Stimulated activated CD4-positive, alpha-beta T cell treated with anti-CD3 and anti-CD28 coated beads, TNF-alpha, amount 100 ng/mL, for 48 hours (primary cell): Measurements from ENCODE around the gene IQGAP1.
A peak's percentile ranks its signal among the peaks of the same experiment; 100 is the strongest.
"Not testable (repeated sequence)": the region's sequence is repeated elsewhere in the genome, so short reads cannot be mapped to it uniquely, and the experiment has no call there.

Experiments used
- DNase-seq, 3 donors: peaks; one replicate each; pipeline ENCODE4 v3.0.0-alpha.2; 2020; ENCODE audit warnings: low read depth in 3 of 3

IQGAP1 gene

DNA sequence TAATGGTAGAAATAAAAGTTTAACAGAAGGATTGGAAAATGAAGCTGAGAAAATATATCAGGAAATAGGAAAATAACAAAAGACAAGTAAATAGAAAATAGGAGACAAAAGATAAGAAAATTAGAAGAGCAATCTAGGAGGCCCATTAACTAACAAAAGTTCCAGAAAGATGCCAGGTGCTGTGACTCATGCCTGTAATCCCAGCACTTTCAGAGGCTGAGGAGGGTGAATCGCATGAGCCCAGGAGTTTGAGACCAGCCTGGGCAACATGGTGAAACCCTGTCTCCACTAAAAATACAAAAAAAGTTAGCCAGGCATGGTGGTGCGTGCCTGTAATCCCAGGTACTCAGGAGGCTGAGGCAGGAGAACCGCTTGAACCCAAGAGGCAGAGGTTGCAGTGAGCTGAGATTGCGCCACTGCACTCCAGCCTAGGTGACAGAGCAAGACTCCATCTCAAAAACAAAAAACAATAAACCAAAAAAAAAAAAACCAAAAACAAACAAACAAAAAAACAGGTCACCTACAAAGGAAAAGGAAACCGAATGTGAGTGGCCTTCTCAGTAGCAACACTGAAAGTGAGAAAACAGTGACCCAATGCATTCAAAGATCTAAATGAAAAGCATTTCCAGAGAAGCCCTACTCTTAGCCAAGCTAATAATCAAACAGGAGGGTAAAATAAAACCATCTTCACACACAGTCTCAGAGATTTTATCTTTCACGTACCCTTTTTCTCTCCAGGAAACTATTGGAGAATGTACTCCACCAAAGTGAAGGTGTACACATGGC lies 136.2 kb downstream of the IQGAP1 start:
- DNase-seq = not testable (repeated sequence)

- no peak for DNase-seq
Measured at GRCh38 chr15:90529011-90529370, 140.9 kb downstream of the IQGAP1 start.

DNA sequence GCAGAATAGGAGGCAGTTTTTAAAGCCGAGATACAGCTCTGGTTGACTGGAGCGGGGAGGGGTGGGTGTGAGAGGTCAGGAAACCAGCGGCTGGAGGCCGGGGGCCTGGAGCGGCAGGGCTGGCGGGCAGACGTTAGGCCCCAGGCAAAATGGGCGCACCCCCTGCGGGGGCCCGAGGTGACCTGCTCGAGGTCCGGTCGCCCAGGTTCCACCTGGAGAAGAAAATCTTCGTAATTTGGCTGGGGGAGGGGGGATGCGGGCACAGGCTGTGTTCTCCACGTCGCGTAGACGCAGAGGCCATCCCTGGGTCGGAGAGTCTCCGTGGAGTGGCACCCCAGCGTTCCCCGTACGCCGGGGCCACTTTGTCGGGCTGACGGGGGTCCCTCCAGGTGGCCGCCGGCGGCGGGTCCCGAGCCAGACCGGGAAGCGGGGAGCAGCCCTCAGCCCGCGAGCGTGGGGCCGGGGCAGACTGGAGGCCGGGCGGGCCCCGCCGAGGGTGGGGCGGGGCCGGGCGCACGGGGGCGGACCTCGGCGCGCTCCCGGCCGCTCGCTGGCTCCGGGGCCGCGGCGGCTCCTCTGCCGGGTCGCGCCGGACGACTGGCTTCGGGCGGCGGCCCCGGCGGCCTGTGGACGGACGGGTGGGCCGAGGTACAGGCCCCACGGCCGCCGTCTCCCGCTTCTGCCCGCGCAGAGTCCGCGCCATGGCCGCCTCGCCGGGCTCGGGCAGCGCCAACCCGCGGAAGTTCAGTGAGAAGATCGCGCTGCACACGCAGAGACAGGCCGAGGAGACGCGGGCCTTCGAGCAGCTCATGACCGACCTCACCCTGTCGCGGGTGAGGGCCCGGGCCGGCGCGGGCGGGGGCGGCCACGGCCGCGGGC lies 141.6 kb downstream of the IQGAP1 start, which contains the start of gene CRTC3:
Gene CRTC3, plus strand, starts transcription at position 553 of the 879 bp plus-strand sequence. Its CDS starts 149 bp downstream, at position 702.
- peak; percentile 20 to 54 (median 21) for DNase-seq

GRCh38 chr15:90530250-90531051 lies 142.4 kb downstream of the IQGAP1 start:
- peak in 1 of 3 donors; percentile 36 for DNase-seq

DNA sequence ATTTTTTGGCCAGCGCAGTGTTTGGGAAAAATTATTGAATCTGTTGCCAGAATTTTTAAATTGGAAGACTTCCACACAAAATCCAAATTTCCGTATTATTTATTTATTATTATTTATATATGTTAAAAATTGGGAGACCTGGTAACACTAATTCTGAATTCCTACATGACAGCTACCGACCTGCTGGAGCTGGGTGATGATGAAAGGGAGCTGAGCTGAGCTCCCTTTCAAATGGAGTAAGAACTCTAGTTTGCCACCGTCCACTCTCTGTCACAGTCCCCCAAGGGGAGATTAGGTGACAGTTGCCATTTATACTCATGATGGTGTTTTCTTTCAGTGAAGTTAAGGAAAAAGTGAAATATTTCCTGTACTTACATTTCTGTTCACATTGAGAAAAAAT lies 143.1 kb downstream of the IQGAP1 start:
- DNase-seq = no peak

GRCh38 chr15:90535254-90535653 lies 147.2 kb downstream of the IQGAP1 start:
- DNase-seq = no peak

DNA sequence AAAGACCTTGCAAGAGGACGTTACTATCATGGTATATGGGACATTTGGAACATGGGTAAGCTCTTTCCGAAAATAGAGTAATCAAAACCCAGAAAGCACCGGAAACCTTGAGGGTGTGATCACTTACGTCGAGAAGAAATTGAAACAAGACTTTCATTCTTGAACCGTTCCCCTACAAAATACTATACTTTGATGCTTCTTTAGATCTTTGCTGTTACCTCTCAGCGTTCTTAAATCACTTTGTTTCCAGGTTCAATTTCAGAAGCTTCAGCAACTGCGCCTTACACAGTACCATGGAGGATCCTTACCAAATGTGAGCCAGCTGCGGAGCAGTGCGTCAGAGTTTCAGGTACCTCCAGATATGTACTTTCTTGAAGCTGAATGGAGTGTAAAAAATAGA lies 151.7 kb downstream of the IQGAP1 start:
- peak in 1 of 3 donors; percentile 26 for DNase-seq

DNA sequence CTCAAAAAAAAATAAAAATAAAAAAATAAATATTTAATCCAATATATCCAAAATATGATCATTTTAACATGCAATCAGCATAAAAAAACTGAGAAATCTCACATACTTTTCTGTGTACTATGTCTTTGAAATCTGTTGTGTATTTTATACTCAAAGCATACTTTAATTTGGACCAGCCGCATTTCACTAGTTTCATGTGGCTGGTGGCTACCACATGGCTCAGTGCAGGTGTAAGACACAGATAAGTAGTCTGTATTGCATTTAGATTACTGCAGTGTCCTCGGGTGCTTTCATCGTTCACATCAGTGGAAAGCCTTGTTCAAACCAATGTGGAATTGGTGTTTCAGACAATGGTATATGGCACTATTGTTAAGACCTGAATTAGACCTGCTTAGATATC lies 152.7 kb downstream of the IQGAP1 start:
- no peak for DNase-seq

DNA sequence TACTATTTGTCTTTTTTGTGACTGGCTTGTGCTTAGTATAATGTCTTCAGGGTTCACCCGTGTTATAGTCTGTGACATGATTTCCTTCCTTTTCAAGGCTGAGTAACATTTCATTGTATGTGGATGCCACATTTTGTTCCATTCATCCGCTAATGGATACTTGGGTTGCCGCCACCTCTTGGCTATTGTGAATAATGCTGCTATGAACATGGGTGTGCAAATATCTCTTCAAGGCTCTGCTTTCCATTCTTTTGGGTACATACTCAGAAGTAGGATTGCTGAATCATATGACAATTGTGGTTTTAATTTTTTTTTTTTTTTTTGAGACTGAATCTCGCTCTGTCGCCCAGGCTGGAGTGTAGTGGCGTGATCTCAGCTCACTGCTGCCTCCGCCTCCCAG lies 157.1 kb downstream of the IQGAP1 start:
- DNase-seq = no peak

DNA sequence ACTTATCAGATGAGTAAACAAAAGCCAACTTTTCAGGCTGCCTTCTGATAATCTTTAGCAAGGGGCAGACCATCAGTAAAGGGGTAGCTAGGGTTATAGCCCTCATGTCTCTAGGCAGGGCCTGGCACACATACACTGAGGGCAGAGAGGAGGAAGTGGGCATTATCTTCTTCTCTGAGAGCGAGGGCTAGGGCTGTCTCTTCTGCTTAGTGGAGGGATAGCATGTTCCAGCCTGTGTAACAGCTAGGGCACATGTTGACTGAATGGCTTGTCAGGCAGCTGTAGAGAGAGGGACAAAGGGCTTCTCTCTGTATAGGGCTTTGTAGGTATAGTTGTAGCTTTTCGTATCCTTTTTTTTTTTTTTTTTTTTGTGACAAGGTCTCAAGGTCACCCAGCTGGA lies 159.5 kb downstream of the IQGAP1 start:
- no peak for DNase-seq

- DNase-seq = no peak
Measured at GRCh38 chr15:90550919-90551318, 162.9 kb downstream of the IQGAP1 start.
